ENCODE measurements around the gene NID2.

NID2 gene

GRCh38 chr14:52053044-52053443, 15.8 kb downstream of the NID2 start:
- DNase-seq, result no peak

GRCh38 chr14:52052288-52052943, 16.4 kb downstream of the NID2 start:
- DNase-seq, result no peak

GRCh38 chr14:52051871-52052270, 17.0 kb downstream of the NID2 start:
- DNase-seq, result no peak

GRCh38 chr14:52051251-52051650, 17.6 kb downstream of the NID2 start:
- DNase-seq, result no peak

- DNase-seq, result no peak
Measured at GRCh38 chr14:52049721-52050588, 18.9 kb downstream of the NID2 start.

GRCh38 chr14:52049271-52049670, 19.6 kb downstream of the NID2 start:
- no peak for DNase-seq

GRCh38 chr14:52048641-52049204, 20.1 kb downstream of the NID2 start:
- no peak for DNase-seq

- no peak for DNase-seq
Measured at GRCh38 chr14:52048116-52048515, 20.7 kb downstream of the NID2 start.

- DNase-seq, result no peak
Measured at GRCh38 chr14:52046376-52046917, 22.4 kb downstream of the NID2 start.

- no peak for DNase-seq
Measured at GRCh38 chr14:52044791-52045522, 23.9 kb downstream of the NID2 start.

- DNase-seq, result peak; percentile 6
Measured at GRCh38 chr14:52043690-52044089, 25.2 kb downstream of the NID2 start.

- DNase-seq, result no peak
Measured at GRCh38 chr14:52042371-52043289, 26.2 kb downstream of the NID2 start.

- no peak for DNase-seq
Measured at GRCh38 chr14:52040598-52040997, 28.3 kb downstream of the NID2 start.

GRCh38 chr14:52039124-52039815, 29.6 kb downstream of the NID2 start:
- no peak for DNase-seq

- no peak for DNase-seq
Measured at GRCh38 chr14:52033101-52033642, 35.7 kb downstream of the NID2 start.

GRCh38 chr14:52032204-52032801, 36.6 kb downstream of the NID2 start:
- no peak for DNase-seq

- DNase-seq, result no peak
Measured at GRCh38 chr14:52031781-52032180, 37.1 kb downstream of the NID2 start.

- no peak for DNase-seq
Measured at GRCh38 chr14:52029881-52030280, 39.0 kb downstream of the NID2 start.

- no peak for DNase-seq
Measured at GRCh38 chr14:52026901-52027300, 42.0 kb downstream of the NID2 start.

- no peak for DNase-seq
Measured at GRCh38 chr14:52026017-52026660, 42.7 kb downstream of the NID2 start.

Data from NCI-H748 treated with DMSO at 0.1 percent for 48 hours (cell line).